MG63 (cell line): ENCODE measurements around the gene MXI1. TPM values are rescaled to one million over a fixed set of nuclear protein-coding genes. Genes with fewer than 3 reads are reported as not detected.
"Not testable (repeated sequence)": the region's sequence is repeated elsewhere in the genome, so short reads cannot be mapped to it uniquely, and the experiment has no call there.

Experiments used
- DNase-seq: peaks from one replicate; pipeline ENCODE4 v3.0.0-alpha.2; 2020
- H3K27me3 ChIP-seq: fragments of 250-450 bp; sonication (Bioruptor Pico); 2 replicates; pipeline ENCODE4 v1.5.1; 2020; ENCODE audit warnings: mild to moderate bottlenecking, moderate library complexity
- H3K36me3 ChIP-seq: fragments of 250-450 bp; sonication (Bioruptor Pico); 2 replicates; pipeline ENCODE4 v1.5.1; 2020; ENCODE audit warnings: mild to moderate bottlenecking, moderate library complexity
- H3K4me3 ChIP-seq: fragments of 250-450 bp; sonication (Bioruptor Pico); 2 replicates; pipeline ENCODE4 v1.5.1; 2020; ENCODE audit warnings: mild to moderate bottlenecking, moderate library complexity
- H3K9me3 ChIP-seq: fragments of 250-450 bp; sonication (Bioruptor Pico); 2 replicates; pipeline ENCODE4 v1.5.1; 2020; ENCODE audit warnings: mild to moderate bottlenecking, moderate library complexity
- total RNA-seq: library from RNA; depleted of rRNA; stranded (reverse); fragments of >200 nt; shearing (Covaris generic); gene quantifications from 2 replicates; pipeline ENCODE4 v1.2.3, GENCODE V29; 2014; ENCODE audit warnings: low replicate concordance

The MXI1 gene
- total RNA-seq, 1 experiment from 2014 or later, result 13.0 TPM

- peaks cover 3% of the 10 kb centered on the region for H3K27me3 ChIP-seq
- H3K4me3 ChIP-seq, result no peak overlapping the region
- H3K9me3 ChIP-seq, result no peaks in the 10 kb centered on the region
- DNase-seq, result no peak
- no peaks in the 10 kb centered on the region for H3K36me3 ChIP-seq
Observed at GRCh38 chr10:110174816-110175215, 32.6 kb upstream of the MXI1 start.

GRCh38 chr10:110175406-110175805, 32.0 kb upstream of the MXI1 start:
- no peak for DNase-seq
- no peaks in the 10 kb centered on the region for H3K36me3 ChIP-seq
- H3K27me3 ChIP-seq, result no peaks in the 10 kb centered on the region; the same call in 1 of the 2 replicates
- no peak overlapping the region for H3K4me3 ChIP-seq
- H3K9me3 ChIP-seq, result no peaks in the 10 kb centered on the region

GRCh38 chr10:110176141-110177030, 31.0 kb upstream of the MXI1 start:
- no peak for DNase-seq
- H3K36me3 ChIP-seq, result no peaks in the 10 kb centered on the region

GRCh38 chr10:110179220-110179619, 28.2 kb upstream of the MXI1 start:
- no peak for DNase-seq
- no peaks in the 10 kb centered on the region for H3K27me3 ChIP-seq
- no peaks in the 10 kb centered on the region for H3K36me3 ChIP-seq
- no peak overlapping the region for H3K4me3 ChIP-seq
- no peaks in the 10 kb centered on the region for H3K9me3 ChIP-seq

More at GRCh38 chr10:110176141-110177030, 31.0 kb upstream of the MXI1 start:
- H3K4me3 ChIP-seq, result no peak overlapping the region
- no peaks in the 10 kb centered on the region; the same call in 1 of the 2 replicates for H3K27me3 ChIP-seq
- no peaks in the 10 kb centered on the region for H3K9me3 ChIP-seq

GRCh38 chr10:110181451-110181850, 26.0 kb upstream of the MXI1 start:
- DNase-seq, result no peak
- H3K27me3 ChIP-seq, result no peaks in the 10 kb centered on the region
- no peak overlapping the region for H3K4me3 ChIP-seq
- no peaks in the 10 kb centered on the region for H3K36me3 ChIP-seq
- H3K9me3 ChIP-seq, result no peaks in the 10 kb centered on the region

- Histone ChIP-seq H3K4me3 (no peak overlapping the region), H3K36me3 (no peaks in the 10 kb centered on the region), H3K27me3 (no peaks in the 10 kb centered on the region), H3K9me3 (no peaks in the 10 kb centered on the region)
- DNase-seq, result no peak
Observed at GRCh38 chr10:110181911-110182310, 25.5 kb upstream of the MXI1 start.

GRCh38 chr10:110184398-110184797, 23.0 kb upstream of the MXI1 start:
- no peaks in the 10 kb centered on the region for H3K36me3 ChIP-seq
- H3K27me3 ChIP-seq, result no peaks in the 10 kb centered on the region
- no peaks in the 10 kb centered on the region for H3K9me3 ChIP-seq
- DNase-seq, result no peak
- no peak overlapping the region for H3K4me3 ChIP-seq

- not testable (repeated sequence) for DNase-seq, H3K36me3 ChIP-seq, H3K27me3 ChIP-seq, H3K9me3 ChIP-seq, H3K4me3 ChIP-seq
Observed at GRCh38 chr10:110185646-110186182, 21.7 kb upstream of the MXI1 start.

GRCh38 chr10:110190170-110190569, 17.2 kb upstream of the MXI1 start:
- Histone ChIP-seq H3K27me3 (no peaks in the 10 kb centered on the region; the same call in 1 of the 2 replicates), H3K9me3 (no peaks in the 10 kb centered on the region), H3K4me3 (no peak overlapping the region), H3K36me3 (no peaks in the 10 kb centered on the region)
- DNase-seq, result no peak

- no peaks in the 10 kb centered on the region for H3K36me3 ChIP-seq
- no peaks in the 10 kb centered on the region; the same call in 1 of the 2 replicates for H3K27me3 ChIP-seq
- no peak for DNase-seq
- no peak overlapping the region for H3K4me3 ChIP-seq
- H3K9me3 ChIP-seq, result no peaks in the 10 kb centered on the region
Observed at GRCh38 chr10:110192552-110192951, 14.9 kb upstream of the MXI1 start.

- Histone ChIP-seq H3K9me3 (no peaks in the 10 kb centered on the region), H3K4me3 (no peak overlapping the region)
- no peak for DNase-seq
Observed at GRCh38 chr10:110200503-110200902, 6.9 kb upstream of the MXI1 start.

GRCh38 chr10:110201046-110201445, 6.4 kb upstream of the MXI1 start:
- not testable (repeated sequence) for H3K4me3 ChIP-seq, H3K27me3 ChIP-seq, H3K9me3 ChIP-seq, H3K36me3 ChIP-seq, DNase-seq

More at GRCh38 chr10:110200503-110200902, 6.9 kb upstream of the MXI1 start:
- peaks cover 2% of the 10 kb centered on the region; the same call in 1 of the 2 replicates for H3K27me3 ChIP-seq
- H3K36me3 ChIP-seq, result no peaks in the 10 kb centered on the region

- H3K9me3 ChIP-seq, result no peaks in the 10 kb centered on the region
- no peaks in the 10 kb centered on the region for H3K36me3 ChIP-seq
- no peak for DNase-seq
- H3K4me3 ChIP-seq, result no peak overlapping the region
- H3K27me3 ChIP-seq, result no peaks in the 10 kb centered on the region
Observed at GRCh38 chr10:110203500-110204455, 3.6 kb upstream of the MXI1 start.

GRCh38 chr10:110205051-110205675, 2.2 kb upstream of the MXI1 start:
- no peaks in the 10 kb centered on the region for H3K9me3 ChIP-seq
- no peaks in the 10 kb centered on the region for H3K27me3 ChIP-seq
- DNase-seq, result no peak
- no peaks in the 10 kb centered on the region for H3K36me3 ChIP-seq
- H3K4me3 ChIP-seq, result no peak overlapping the region

GRCh38 chr10:110207805-110208613, 604 bp downstream of the MXI1 start:
- Histone ChIP-seq H3K36me3 (no peaks in the 10 kb centered on the region), H3K4me3 (peak overlapping the region; percentile 61), H3K9me3 (no peaks in the 10 kb centered on the region), H3K27me3 (no peaks in the 10 kb centered on the region)
- peak; percentile 45 for DNase-seq
